NB4 (cell line): ENCODE data around the gene GOLGA8A.
"Not testable (repeated sequence)": the region's sequence is repeated elsewhere in the genome, so short reads cannot be mapped to it uniquely, and the experiment has no call there.

Experiments
- CTCF ChIP-seq: IDR thresholded peaks from one replicate; pipeline ENCODE4 v1.5.1; 2012; ENCODE audit warnings: low read depth, low read length
- MAX ChIP-seq: IDR thresholded peaks from 2 replicates; pipeline ENCODE4 v1.6.1; 2011; ENCODE audit warnings: low read depth, low read length
- POLR2A ChIP-seq: IDR thresholded peaks from 2 replicates; pipeline ENCODE4 v1.6.1; 2011; ENCODE audit warnings: mild to moderate bottlenecking; ENCODE audit not compliant: insufficient read length; ENCODE audit errors: extremely low read depth

- not testable (repeated sequence) for TF ChIP-seq CTCF, MAX, POLR2A
Measured at GRCh38 chr15:34430642-34431041, 7.0 kb downstream of the GOLGA8A start.
